NT2/D1 (cell line): Measurements from ENCODE around the gene OR2T34.

Experiments
- DNase-seq: peaks from one replicate; pipeline ENCODE4 v3.0.0-alpha.2; 2011; ENCODE audit warnings: low read depth, low spot score
- H3K27me3 ChIP-seq: 2 replicates; pipeline ENCODE4 v1.6.0; 2011; ENCODE audit warnings: mild to moderate bottlenecking; ENCODE audit not compliant: insufficient read length, insufficient read depth
- H3K36me3 ChIP-seq: 2 replicates; pipeline ENCODE4 v1.6.1; 2011; ENCODE audit warnings: mild to moderate bottlenecking, low read length, mixed read lengths; ENCODE audit not compliant: insufficient read depth, insufficient read length
- H3K4me1 ChIP-seq: 2 replicates; pipeline ENCODE4 v1.5.1; 2011; ENCODE audit not compliant: insufficient read depth, insufficient read length
- H3K4me3 ChIP-seq: 2 replicates; pipeline ENCODE4 v1.5.1; 2011; ENCODE audit warnings: low read depth; ENCODE audit not compliant: insufficient read length
- H3K9ac ChIP-seq: 2 replicates; pipeline ENCODE4 v1.6.0; 2011; ENCODE audit warnings: low read depth; ENCODE audit not compliant: insufficient read length
- H3K9me3 ChIP-seq: 2 replicates; pipeline ENCODE4 v1.5.1; 2011; ENCODE audit warnings: mild to moderate bottlenecking, low read length; ENCODE audit not compliant: insufficient read depth
- SUZ12 ChIP-seq: IDR thresholded peaks from 2 replicates; pipeline ENCODE4 v1.6.1; 2011; ENCODE audit not compliant: insufficient read length, insufficient read depth; ENCODE audit errors: extremely low read depth
- YY1 ChIP-seq: IDR thresholded peaks from 2 replicates; pipeline ENCODE4 v1.6.1; 2011; ENCODE audit not compliant: insufficient read length, insufficient read depth
- ZNF274 ChIP-seq: IDR thresholded peaks from 2 replicates; pipeline ENCODE4 v1.6.1; 2011; ENCODE audit warnings: mild to moderate bottlenecking, low read depth, low read length

OR2T34 gene

DNA sequence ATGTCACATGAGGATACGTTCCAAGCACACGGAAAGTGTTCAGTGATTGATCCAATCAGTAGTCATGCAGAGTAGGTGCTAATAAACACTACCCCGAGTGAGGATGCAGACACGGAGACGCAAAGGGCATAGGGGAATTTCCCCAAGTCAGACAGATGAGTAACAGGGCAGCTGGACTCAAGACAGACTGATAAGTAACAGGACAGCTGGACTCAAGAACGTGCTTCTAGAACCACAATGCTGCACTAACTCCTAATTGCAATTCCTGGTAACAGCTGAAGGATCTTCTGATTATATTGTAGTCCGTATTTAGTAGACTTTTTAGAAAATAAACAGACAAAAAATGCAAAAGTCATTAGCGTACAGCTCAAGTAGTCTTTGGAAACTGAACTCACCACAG, 24.8 kb upstream of the OR2T34 start:
- Histone ChIP-seq H3K9ac (no peak overlapping the region), H3K9me3 (no peaks in the 10 kb centered on the region), H3K36me3 (no peaks in the 10 kb centered on the region), H3K27me3 (no peaks in the 10 kb centered on the region), H3K4me3 (no peak overlapping the region), H3K4me1 (no peaks in the 10 kb centered on the region)
- no peak for DNase-seq
- TF ChIP-seq YY1: no peak

- Histone ChIP-seq H3K4me1 (no peaks in the 10 kb centered on the region), H3K27me3 (no peaks in the 10 kb centered on the region), H3K9me3 (no peaks in the 10 kb centered on the region), H3K9ac (no peak within 1 kb of the TSS), H3K36me3 (no peaks in the 10 kb centered on the region), H3K4me3 (no peak within 1 kb of the TSS)
- TF ChIP-seq ZNF274 (no peak), SUZ12 (no peak), YY1 (no peak)
- DNase-seq: no peak
These were observed 23.0 kb upstream of the OR2T34 start, which contains the start of gene OR2T10 for GRCh38 chr1:248597589-248597988. Gene OR2T10, minus strand, starts transcription at chr1:248597700. Its CDS starts 3,932 bp downstream, at chr1:248593768.

- H3K36me3 ChIP-seq: no peaks in the 10 kb centered on the region
- DNase-seq: no peak
- no peaks in the 10 kb centered on the region for H3K4me1 ChIP-seq
- no peaks in the 10 kb centered on the region for H3K27me3 ChIP-seq
- H3K9me3 ChIP-seq: no peaks in the 10 kb centered on the region
- H3K9ac ChIP-seq: no peak overlapping the region
- H3K4me3 ChIP-seq: no peak overlapping the region
- TF ChIP-seq SUZ12 (no peak), YY1 (no peak), ZNF274 (no peak)
These were observed 22.1 kb upstream of the OR2T34 start for GRCh38 chr1:248596615-248597014.

- no peak for DNase-seq
- Histone ChIP-seq H3K9ac (no peak overlapping the region), H3K9me3 (no peaks in the 10 kb centered on the region), H3K4me1 (no peaks in the 10 kb centered on the region), H3K4me3 (no peak overlapping the region), H3K27me3 (no peaks in the 10 kb centered on the region), H3K36me3 (no peaks in the 10 kb centered on the region)
- TF ChIP-seq ZNF274 (no peak), SUZ12 (no peak), YY1 (no peak)
These were observed 18.7 kb upstream of the OR2T34 start for GRCh38 chr1:248593226-248593625.

GRCh38 chr1:248592655-248593054, 18.1 kb upstream of the OR2T34 start:
- H3K36me3 ChIP-seq: no peaks in the 10 kb centered on the region
- no peaks in the 10 kb centered on the region for H3K9me3 ChIP-seq
- DNase-seq: no peak
- H3K9ac ChIP-seq: no peak overlapping the region
- TF ChIP-seq ZNF274: no peak
- no peak for TF ChIP-seq SUZ12
- TF ChIP-seq YY1: no peak
- no peaks in the 10 kb centered on the region for H3K4me1 ChIP-seq
- no peak overlapping the region for H3K4me3 ChIP-seq
- no peaks in the 10 kb centered on the region for H3K27me3 ChIP-seq

DNA sequence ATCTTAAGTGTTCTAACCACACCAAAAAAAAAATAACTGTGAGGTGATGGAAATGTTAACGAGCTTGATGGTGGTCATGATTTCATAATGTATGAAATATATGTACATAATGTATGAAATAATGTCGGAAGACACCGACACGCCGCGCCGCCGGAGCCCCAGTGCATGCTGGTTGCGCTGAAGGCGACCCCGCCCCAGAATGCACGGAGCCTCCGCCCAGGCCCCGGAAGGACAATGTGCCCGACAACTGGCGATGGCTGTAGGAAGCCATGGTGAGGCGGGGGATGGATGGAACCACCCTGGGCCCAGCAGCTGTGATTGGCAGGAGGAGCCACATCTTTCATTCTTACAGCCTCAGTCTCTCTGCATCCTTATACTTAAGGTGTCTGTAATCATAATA, 15.5 kb upstream of the OR2T34 start:
- no peak overlapping the region for H3K9ac ChIP-seq
- H3K9me3 ChIP-seq: no peaks in the 10 kb centered on the region
- TF ChIP-seq YY1 (no peak), ZNF274 (no peak)

GRCh38 chr1:248589334-248589733, 14.8 kb upstream of the OR2T34 start:
- Histone ChIP-seq H3K9ac (no peak overlapping the region), H3K27me3 (no peaks in the 10 kb centered on the region), H3K9me3 (no peaks in the 10 kb centered on the region), H3K36me3 (no peaks in the 10 kb centered on the region), H3K4me1 (no peaks in the 10 kb centered on the region), H3K4me3 (no peak overlapping the region)
- DNase-seq: no peak
- no peak for TF ChIP-seq YY1

More for the DNA sequence above, 15.5 kb upstream of the OR2T34 start:
- Histone ChIP-seq H3K4me1 (no peaks in the 10 kb centered on the region), H3K4me3 (no peak overlapping the region), H3K36me3 (no peaks in the 10 kb centered on the region), H3K27me3 (no peaks in the 10 kb centered on the region)
- DNase-seq: no peak

DNA sequence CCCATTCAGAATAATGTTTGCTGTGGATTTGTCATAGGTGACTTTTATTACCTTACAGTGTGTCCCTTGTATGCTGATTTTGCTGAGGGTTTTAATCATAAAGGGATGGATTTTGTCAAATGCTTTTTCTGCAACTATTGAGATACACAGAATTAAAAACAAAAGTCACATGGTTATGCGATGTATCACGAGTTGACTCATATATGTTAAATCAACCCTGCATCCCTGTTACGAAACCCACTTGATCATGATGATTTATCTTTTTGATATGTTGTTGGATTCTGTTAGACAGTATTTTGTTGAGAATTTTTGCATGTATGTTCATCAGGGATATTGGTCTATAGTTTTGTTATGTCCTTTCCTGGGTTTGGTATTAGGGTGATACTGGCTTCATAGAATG, 10.7 kb upstream of the OR2T34 start:
- H3K9me3 ChIP-seq: no peaks in the 10 kb centered on the region
- no peak for DNase-seq
- no peaks in the 10 kb centered on the region for H3K4me1 ChIP-seq
- H3K36me3 ChIP-seq: no peaks in the 10 kb centered on the region
- H3K9ac ChIP-seq: no peak overlapping the region
- no peaks in the 10 kb centered on the region for H3K27me3 ChIP-seq
- TF ChIP-seq ZNF274: no peak
- TF ChIP-seq SUZ12: no peak
- TF ChIP-seq YY1: no peak
- no peak overlapping the region for H3K4me3 ChIP-seq
